HG03469 (cell line): ENCODE measurements around the gene CEP55.

ENCODE experiments used
- ATAC-seq: cut with Tn5 transposase; IDR thresholded peaks from one replicate; pipeline ENCODE4 v1.9.1; 2021; ENCODE audit warnings: mild to moderate bottlenecking, moderate library complexity, moderate number of reproducible peaks; ENCODE audit not compliant: unreplicated experiment

CEP55 gene

DNA sequence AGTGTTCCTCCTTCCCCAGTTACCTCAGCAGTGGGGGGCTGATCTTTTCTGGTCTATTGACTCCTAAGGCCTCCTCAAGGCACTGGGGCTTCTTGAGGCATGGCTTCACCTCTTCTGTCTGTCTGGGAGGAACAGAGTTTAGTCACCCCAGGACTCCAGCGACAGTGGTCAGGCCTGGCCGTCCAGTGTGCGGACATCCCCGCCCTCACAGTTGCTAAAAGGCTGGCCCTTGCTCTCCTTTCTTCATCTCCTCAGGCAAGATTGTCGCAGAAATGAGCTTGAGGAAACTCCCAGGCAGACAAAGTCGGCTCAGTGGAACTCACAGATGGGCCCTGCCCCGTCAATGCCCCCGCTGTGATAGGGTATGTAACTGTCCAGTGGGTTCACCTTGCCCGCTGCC is 63.1 kb downstream of the CEP55 start:
- no peak for ATAC-seq

GRCh38 chr10:93560541-93560940 is 64.1 kb downstream of the CEP55 start:
- ATAC-seq: no peak

- ATAC-seq: no peak
Measured at GRCh38 chr10:93565446-93565845, 69.0 kb downstream of the CEP55 start.

DNA sequence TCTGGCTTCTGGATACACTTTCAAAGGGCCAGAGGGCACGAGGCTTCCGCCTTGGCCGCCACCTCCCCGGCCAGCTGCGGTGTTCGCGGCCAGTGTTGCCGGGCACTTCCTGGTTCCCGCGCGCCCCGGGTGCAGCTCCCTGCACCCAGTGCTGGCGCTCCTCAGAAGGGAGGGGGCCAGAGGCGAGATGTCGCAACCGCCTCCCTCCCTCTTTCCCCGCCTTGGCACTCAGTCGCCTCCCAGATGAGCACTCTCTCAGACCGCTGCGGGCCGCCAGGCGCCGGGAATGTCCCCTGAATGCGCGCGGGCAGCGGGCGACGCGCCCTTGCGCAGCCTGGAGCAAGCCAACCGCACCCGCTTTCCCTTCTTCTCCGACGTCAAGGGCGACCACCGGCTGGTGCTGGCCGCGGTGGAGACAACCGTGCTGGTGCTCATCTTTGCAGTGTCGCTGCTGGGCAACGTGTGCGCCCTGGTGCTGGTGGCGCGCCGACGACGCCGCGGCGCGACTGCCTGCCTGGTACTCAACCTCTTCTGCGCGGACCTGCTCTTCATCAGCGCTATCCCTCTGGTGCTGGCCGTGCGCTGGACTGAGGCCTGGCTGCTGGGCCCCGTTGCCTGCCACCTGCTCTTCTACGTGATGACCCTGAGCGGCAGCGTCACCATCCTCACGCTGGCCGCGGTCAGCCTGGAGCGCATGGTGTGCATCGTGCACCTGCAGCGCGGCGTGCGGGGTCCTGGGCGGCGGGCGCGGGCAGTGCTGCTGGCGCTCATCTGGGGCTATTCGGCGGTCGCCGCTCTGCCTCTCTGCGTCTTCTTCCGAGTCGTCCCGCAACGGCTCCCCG is 70.2 kb downstream of the CEP55 start, which contains the start of gene FFAR4:
Gene FFAR4, plus strand, starts transcription at position 231 of the 842 bp plus-strand sequence. Its CDS starts 56 bp downstream, at position 287.
- no peak for ATAC-seq

- no peak for ATAC-seq
Measured at GRCh38 chr10:93567277-93568104, 71.1 kb downstream of the CEP55 start.

GRCh38 chr10:93568105-93568390 is 71.6 kb downstream of the CEP55 start:
- ATAC-seq: no peak

- no peak for ATAC-seq
Measured at GRCh38 chr10:93570383-93570782, 74.0 kb downstream of the CEP55 start.

- ATAC-seq: no peak
Measured at GRCh38 chr10:93572606-93573005, 76.2 kb downstream of the CEP55 start.

GRCh38 chr10:93573051-93573909 is 76.9 kb downstream of the CEP55 start:
- ATAC-seq: no peak

- ATAC-seq: no peak
Measured at GRCh38 chr10:93573924-93574323, 77.5 kb downstream of the CEP55 start.

DNA sequence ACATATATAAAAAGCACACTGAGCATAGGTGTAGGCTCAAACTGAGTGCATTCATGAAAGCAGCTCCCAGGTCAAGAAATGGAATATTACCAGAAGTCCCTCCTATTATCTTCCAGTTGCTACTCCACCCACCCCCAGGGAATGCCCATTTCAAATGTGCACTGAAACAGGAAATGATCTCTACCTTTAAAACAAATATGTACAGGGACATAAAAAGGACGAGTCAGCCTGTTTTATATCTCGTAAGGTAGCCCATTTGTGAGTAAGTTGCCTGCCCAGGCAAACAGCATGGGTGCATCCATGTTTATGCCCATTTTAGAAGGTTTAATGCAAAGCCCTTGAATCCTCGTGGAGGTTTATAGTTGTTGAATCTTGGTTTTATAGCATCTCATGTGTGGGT is 80.5 kb downstream of the CEP55 start:
- no peak for ATAC-seq

DNA sequence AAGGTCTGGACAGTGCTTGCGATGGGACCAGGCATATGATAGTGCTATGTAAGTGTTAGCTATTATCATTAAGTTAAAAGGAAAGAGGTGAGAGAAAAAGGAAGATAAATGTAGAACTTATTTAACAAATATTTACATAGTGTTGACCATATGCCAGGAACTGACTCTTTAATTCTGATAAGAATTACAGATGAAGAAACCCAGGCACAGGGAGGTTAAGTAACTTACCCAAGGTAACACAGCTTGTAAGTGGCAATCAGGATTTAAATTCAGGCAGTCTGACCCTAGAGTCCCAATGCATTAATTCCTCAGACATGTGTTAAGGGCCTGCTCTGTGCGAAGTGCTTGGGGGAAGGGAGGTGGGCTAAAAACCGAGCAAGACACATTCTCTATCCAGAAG is 81.2 kb downstream of the CEP55 start:
- no peak for ATAC-seq
